ENCODE data around the gene SIAH2.

The SIAH2 gene

DNA sequence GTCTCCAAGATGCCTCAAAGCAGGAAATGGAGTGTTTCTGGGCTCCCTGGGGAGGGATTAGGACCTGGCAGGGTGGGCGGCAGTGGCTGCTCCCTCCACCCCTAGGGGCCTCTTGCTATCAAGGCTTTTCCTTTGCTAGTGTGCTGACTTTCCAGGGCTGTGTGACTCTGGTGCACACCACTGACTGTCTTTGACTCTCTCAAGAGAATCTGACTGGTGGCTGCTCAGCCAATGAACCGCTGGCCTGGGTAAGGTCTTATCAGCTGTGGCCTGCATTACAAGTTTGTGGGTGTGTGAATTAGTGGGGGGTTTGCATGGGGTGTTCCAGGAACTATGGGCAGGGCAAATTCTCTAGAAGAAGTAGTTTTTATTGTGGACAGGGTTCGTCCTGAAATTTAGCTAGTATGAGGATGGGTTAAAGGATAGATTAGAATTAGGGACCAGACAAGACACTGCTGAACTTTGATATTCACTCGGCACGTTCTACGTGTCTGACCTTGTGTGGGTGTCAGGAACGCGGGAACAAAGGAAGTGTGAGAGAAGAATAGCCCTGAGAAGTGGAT lies 29.5 kb downstream of the SIAH2 start:
- peak in 1 of 5 experiments; percentile 57 for DNase-seq

- DNase-seq = no peak
Observed at GRCh38 chr3:150729682-150730360, 33.1 kb downstream of the SIAH2 start.

DNA sequence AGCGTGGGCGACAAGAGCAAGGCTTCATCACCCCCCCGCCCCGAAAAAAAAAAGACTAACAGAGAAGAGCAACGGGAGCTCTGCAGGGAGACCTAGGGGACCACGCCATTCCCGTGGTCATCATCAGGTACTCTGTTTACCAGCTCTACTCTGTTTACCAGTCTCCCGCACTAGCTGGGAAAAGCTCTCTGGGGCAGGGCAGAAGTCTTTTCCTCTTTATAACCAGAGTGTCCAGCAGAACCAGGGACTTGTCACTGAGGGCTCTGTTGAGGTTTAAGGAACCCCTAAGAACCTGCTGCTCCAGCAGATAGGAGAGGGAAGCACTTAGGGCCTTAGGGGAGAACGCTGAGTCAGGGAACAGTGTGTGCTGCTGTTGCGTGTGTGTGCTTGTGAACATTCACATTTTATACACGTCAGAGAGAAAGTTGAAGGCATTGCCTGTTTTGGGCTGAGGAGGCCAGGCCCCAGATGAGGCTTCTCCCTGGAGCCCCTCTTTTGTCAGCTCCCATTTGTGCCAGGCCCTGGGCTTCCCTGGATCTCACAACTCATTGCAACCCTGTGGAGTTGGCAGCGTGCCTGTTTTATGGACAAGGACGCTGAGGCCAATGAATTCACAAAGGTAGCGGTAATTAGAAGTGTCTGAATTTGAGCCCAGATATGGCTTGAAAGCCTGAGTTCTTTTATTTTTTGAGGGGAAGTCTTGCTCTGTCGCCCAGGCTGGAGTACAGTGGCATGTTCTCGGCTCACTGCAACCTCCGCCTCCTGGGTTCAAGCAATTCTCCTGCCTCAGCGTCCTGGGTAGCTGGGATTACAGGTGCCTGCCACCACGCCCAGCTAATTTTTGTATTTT lies 35.1 kb downstream of the SIAH2 start:
- no peak for DNase-seq

- DNase-seq = no peak
Observed at GRCh38 chr3:150725548-150725947, 37.4 kb downstream of the SIAH2 start.

GRCh38 chr3:150723946-150724345 lies 39.0 kb downstream of the SIAH2 start:
- DNase-seq = peak in 1 of 5 experiments; percentile 31

- peak in 1 of 5 experiments; percentile 55 for DNase-seq
Observed at GRCh38 chr3:150722267-150722666, 40.7 kb downstream of the SIAH2 start.

DNA sequence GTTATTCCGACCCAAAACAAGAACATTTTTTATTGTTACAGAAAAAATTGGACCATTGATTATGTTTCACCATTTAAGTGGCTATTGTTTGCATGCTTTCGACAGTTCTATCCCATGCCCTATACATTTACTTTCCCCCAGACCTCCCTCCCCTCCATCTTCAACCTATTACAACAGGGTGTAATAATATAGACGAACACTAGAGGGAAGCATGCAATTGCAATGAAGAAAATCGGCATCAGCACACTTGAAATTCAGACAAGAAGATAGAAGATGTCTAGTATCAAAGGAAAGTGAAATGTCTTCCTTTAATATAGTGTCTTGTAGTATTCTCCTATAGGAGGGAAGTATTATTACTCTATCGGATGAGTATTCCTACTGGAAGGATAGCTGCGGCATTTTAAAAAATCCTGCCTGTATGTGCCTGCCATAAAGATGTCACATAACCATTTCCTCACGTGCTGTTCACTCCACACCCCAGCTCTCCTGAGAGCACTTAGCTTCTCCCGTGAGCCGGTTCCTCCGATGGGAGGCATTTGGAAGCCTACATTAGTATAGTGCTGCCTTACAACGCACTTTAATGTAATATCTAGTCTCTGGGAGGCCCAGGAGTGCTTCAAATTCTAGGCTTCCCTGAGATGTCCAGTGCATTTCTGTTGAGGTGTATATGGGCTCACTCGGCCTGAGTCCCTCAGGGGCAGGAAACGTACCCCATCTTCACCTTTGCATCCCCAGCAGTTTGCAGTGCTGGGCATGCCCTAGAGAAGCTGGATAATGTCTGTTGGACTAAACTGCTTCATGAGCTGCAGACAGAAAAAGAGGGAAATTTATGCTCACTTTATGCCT lies 41.5 kb downstream of the SIAH2 start:
- peak in 2 of 5 experiments; percentile 42 to 80 for DNase-seq

- DNase-seq = no peak
Observed at GRCh38 chr3:150720444-150720843, 42.5 kb downstream of the SIAH2 start.

DNA sequence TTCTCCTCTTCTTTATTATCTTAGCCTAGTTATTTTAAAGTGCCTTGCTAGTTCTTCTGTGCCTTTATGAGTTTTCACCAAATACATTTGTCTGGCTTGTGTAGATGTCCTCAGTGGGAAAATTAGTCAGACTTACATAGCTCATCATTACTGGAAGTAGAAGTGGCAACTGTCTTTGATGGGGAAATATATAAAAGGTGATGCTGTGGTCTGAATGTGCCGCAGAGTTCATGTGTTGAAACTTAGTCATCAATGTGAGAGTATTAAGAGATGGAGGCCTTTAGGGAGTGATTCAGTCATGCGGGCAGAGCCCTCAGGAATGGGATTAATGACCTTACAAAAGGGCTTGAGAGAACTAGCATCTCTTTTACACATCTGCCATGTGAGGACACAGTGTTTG lies 52.9 kb downstream of the SIAH2 start:
- DNase-seq = no peak

- DNase-seq = peak; percentile 44 to 92 (median 67)
Observed at GRCh38 chr3:150703756-150704344, 59.1 kb downstream of the SIAH2 start, which contains the start of gene ERICH6. ERICH6 (minus strand) TSS chr3:150703920; CDS start chr3:150703898, 22 bp downstream.

DNA sequence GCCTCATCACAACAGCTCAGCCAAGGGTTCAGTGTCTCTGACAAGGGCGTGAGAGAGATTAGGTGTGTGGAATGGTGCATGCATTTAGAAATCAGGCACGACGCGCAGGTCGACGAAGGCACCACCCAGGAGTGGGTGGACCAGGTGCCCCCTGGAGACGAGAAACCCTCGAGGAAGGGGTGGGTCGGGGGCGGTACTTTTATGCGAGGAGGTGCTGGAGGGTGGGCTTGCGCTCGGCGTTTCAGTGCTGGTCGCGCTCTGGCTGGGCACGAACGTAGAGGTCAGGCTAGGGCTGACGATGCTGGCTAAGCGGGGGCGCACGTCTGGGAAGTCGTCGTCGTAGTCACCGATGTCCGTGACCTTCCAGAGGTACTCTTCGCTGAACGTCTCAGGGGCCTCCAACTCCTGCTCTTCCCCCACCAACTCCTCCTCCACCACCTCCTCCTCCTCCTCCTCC lies 59.6 kb downstream of the SIAH2 start:
- peak in 3 of 5 experiments; percentile 36 to 70 (median 45) for DNase-seq

DNA sequence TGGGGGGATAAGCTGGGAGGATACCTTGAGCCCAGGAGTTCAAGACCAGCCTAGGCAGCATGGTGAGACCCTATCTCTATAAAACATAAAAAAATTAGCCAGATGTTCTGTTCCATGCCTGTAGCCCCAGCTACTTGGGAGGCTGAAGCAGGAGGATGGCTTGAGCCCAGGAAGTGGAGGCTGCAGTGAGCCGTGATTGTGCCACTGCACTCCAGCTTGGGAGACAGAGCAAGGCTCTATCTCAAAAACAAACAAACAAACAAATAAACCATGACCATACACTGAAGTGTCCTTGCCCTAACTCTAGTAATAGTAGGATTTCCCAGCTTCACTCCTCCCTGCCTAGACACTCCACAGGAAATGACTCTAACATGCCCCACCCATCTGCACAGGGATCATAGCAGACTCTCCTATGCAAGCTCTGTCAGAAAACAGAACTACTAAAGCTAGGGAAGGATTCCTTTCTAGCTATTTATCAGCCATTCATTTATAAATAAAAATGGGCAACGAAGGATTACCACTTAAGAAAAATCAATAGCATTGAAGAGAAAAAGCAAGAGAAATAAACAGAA lies 63.8 kb downstream of the SIAH2 start:
- no peak for DNase-seq

- DNase-seq = no peak
Observed at GRCh38 chr3:150697646-150698045, 65.3 kb downstream of the SIAH2 start.

DNA sequence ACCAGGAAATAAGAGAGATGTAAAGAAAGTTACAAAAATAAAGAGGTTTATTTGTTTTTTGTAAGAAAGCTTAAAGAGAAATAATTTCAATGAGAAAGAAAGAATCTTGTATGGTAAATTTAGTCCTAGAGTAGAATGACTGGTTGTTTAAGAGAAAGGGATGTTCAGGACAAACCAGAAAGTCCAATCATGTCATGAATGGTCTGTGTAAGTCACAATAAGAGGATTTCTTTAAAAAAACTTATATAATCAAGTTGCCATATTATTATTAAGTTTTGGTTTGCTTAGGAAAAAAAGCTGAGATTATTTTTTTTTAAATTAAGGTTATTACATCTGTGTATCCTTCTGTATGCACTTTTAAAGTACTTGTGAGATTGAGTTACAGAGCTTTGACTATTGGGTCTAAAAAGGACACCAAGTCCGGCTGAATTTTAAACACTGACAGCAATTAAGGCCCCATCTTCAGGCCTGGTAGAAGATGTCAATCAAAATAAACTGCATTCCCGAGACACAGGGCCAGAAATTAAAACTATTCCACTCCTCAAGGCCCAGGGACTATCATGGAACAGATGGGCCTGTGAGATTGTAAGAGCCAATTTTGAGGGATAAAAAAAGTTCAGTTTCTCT lies 71.4 kb downstream of the SIAH2 start:
- DNase-seq = no peak
